Measurements from ENCODE around the gene KHDC1.

DNA sequence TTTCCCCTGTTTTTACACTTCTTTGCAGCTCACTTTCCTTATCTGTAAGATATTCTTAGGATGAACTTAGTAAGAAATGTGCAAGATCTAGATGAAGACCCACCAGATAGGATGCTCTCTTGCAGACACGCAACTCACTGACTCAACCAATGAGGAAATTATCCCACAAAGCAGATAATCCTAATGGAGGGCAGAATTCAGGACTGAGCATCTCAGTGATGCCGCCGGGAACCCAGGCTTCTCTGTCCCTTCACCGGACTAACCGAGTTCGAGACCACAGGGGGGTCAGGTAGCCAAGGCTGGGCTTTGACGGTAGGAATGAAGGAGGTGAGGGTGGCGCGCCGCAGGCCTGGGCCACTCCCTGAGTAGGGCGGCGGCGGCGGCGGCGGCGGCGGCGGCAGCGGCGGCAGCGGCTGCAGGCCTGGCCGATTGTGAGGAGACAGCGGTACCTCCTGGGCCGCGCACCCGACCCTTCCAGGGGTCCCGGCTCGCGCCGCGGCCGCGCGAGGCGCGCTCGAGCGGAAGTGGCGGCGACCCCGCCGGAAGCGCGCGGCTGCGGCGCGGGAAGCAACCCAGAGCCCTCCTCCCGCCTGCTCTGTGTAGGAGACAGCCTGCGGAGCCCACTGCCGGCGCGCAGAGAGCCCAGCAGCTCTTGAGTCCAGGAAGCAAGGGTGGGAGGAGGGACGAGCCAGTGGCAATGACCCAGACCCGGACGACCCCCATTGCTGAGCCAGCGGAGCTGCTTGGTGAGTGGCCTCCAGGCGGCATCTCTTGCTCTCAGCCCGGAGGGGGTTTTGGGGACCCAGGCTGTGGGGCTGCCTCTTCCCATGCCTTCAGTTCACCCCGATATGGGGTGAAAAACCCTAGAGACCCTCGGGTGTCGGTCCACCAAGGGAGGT lies at the start of gene KHDC1:
- TF ChIP-seq ZNF274 (IDR thresholded peaks at IDR 0.05; ENCODE audit: low read depth, low read length) (no peak), YY1 (IDR thresholded peaks at IDR 0.05; ENCODE audit: insufficient read depth, insufficient read length) (no peak)
